22Rv1 (cell line): ENCODE results near the gene ABL1.

Experiments used
- H3K27ac ChIP-seq: fragments of 450-650 bp; 2 replicates; pipeline ENCODE4 v1.5.1; 2017
- CTCF ChIP-seq: fragments of 450-650 bp; IDR thresholded peaks from 2 replicates; pipeline ENCODE4 v1.5.1; 2017; ENCODE audit warnings: mild to moderate bottlenecking
- ZFX ChIP-seq: fragments of 450-650 bp; IDR thresholded peaks from 2 replicates; pipeline ENCODE4 v1.6.1; 2017; ENCODE audit warnings: antibody characterized with exemption, borderline replicate concordance

Gene ABL1

GRCh38 chr9:130927995-130928900 lies 93.2 kb downstream of the ABL1 start:
- no peak overlapping the region for H3K27ac ChIP-seq
- TF ChIP-seq CTCF, result no peak
- no peak for TF ChIP-seq ZFX

DNA sequence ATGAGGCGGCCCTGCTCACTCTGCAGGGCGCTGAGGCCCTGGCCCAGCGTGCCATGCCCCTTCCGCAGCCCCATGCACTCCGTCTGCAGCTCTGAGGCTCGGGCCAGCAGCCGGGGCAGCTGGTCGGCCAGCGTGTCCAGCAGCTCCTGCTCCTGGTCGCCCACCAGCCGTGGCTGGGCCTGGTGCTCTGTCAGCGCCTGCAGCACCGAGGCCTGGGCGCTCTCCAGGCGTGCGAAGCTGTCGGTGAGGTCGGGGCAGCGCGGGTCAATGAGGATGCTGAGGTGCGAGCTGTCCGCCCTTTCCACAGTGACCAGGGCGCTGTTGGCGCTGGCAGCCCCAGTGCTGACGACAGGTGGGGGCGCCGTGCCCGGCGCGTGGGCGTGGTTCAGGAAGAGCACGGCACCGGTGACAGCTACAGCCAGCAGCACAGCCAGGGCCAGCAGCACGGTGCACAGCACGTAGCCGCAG lies 94.6 kb downstream of the ABL1 start:
- no peak for TF ChIP-seq ZFX
- TF ChIP-seq CTCF, result no peak
- H3K27ac ChIP-seq, result no peak overlapping the region

GRCh38 chr9:130930132-130930803 lies 95.2 kb downstream of the ABL1 start:
- TF ChIP-seq ZFX (no peak), CTCF (no peak)

DNA sequence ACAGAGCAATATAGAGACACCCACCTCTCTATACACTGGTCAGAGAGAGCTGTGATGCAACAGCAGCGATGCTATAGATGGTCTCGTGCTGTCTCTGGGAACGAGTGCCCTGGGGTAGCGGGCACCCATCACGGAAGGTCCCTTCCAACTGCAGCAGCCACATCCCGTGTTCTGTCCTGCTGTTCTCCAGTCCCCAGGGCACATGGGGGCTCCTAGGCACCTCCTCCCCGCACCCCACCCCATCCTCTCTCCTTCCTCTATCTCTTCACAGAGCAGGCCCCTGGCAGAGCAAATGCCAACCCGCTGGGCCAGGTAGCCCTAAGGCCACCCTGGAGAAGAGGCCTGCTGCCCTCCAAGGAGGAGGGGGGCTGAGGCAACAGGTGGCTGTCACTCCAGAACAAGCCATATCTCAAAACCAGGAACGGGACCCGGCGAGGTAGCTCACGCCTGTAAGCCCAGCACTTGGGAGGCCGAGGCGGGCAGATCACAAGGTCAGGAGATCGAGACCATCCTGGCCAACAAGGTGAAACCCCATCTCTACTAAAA lies 95.8 kb downstream of the ABL1 start:
- no peak overlapping the region for H3K27ac ChIP-seq
- no peak for TF ChIP-seq CTCF
- no peak for TF ChIP-seq ZFX

More at GRCh38 chr9:130930132-130930803, 95.2 kb downstream of the ABL1 start:
- no peak overlapping the region for H3K27ac ChIP-seq

GRCh38 chr9:130931508-130932254 lies 96.6 kb downstream of the ABL1 start:
- H3K27ac ChIP-seq, result no peak overlapping the region
- no peak for TF ChIP-seq CTCF

- no peak overlapping the region for H3K27ac ChIP-seq
- TF ChIP-seq ZFX (no peak), CTCF (no peak)
Measured at GRCh38 chr9:130932255-130933079, 97.4 kb downstream of the ABL1 start.
